Vagina (tissue), 2 donors: ENCODE results near the gene CCL25.

Experiments
- CTCF ChIP-seq, 3 experiments: fragments of 450-650 bp in 2 of 3; fragments of 200-600 bp in 1 of 3; sonication (generic) in 1 of 3; IDR thresholded peaks; one replicate each; pipeline ENCODE4 v1.5.1; 2017 to 2019; ENCODE audit warnings: antibody characterized with exemption in 3 of 3, mild to moderate bottlenecking in 2 of 3, moderate library complexity in 2 of 3
- POLR2A ChIP-seq, 2 donors: fragments of 450-650 bp; IDR thresholded peaks; one replicate each; pipeline ENCODE4 v1.6.1; 2017; ENCODE audit warnings: antibody characterized with exemption in 2 of 2, mild to moderate bottlenecking in 2 of 2, moderate library complexity in 2 of 2
- POLR2AphosphoS5 ChIP-seq, 2 donors: sonication (generic); formaldehyde crosslinking; IDR thresholded peaks; one replicate each; pipeline ENCODE4 v1.9.0; 2017; ENCODE audit warnings: antibody characterized with exemption in 2 of 2, mild to moderate bottlenecking in 2 of 2, low read depth in 1 of 2; ENCODE audit not compliant: insufficient read depth in 1 of 2

GRCh38 chr19:8022275-8022674 is 30.3 kb upstream of the CCL25 start:
- TF ChIP-seq CTCF (IDR thresholded peaks at IDR 0.05): no peak
- TF ChIP-seq POLR2A (IDR thresholded peaks at IDR 0.05): no peak
- no peak for TF ChIP-seq POLR2AphosphoS5 (IDR thresholded peaks at IDR 0.05; ENCODE audit: insufficient read depth in 1 of 2, low read depth in 1 of 2)
